GM23338 (cell line): ENCODE measurements around the gene ARRDC2. TPM values are rescaled to one million over a fixed set of nuclear protein-coding genes. Genes with fewer than 3 reads are reported as not detected.

Experiments
- ATAC-seq: fragments of 200-7000 bp; cut with Tn5 transposase; 3 replicates; pipeline ENCODE4 v1.9.1; 2020
- DNase-seq: peaks from one replicate; pipeline ENCODE4 v3.0.0-alpha.2; 2015; ENCODE audit warnings: low spot score
- H2AFZ ChIP-seq: fragments of 200-600 bp; sonication (generic); 2 replicates; pipeline ENCODE4 v1.8.0; 2016; ENCODE audit warnings: antibody characterized with exemption, mild to moderate bottlenecking, moderate library complexity
- H3F3A ChIP-seq: fragments of 200-600 bp; sonication (generic); replicated peaks from 2 replicates; pipeline ENCODE4 v1.8.0; 2017; ENCODE audit warnings: antibody characterized with exemption, mixed run types, low read depth
- H3K27ac ChIP-seq: fragments of 200-600 bp; sonication (generic); 2 replicates; pipeline ENCODE4 v1.6.1; 2016; ENCODE audit warnings: low read depth
- H3K27me3 ChIP-seq: fragments of 200-600 bp; sonication (generic); 2 replicates; pipeline ENCODE4 v1.8.0; 2016; ENCODE audit warnings: mild to moderate bottlenecking, mixed run types, moderate library complexity; ENCODE audit not compliant: insufficient read depth
- H3K36me3 ChIP-seq: fragments of 200-600 bp; sonication (generic); 2 replicates; pipeline ENCODE4 v1.8.0; 2016; ENCODE audit warnings: mild to moderate bottlenecking; ENCODE audit not compliant: insufficient read depth
- H3K4me1 ChIP-seq: fragments of 200-600 bp; sonication (generic); 2 replicates; pipeline ENCODE4 v1.8.0; 2016; ENCODE audit warnings: mild to moderate bottlenecking, moderate library complexity; ENCODE audit not compliant: insufficient read depth
- H3K4me2 ChIP-seq: fragments of 200-600 bp; sonication (generic); 2 replicates; pipeline ENCODE4 v1.7.1; 2017; ENCODE audit warnings: mixed run types
- H3K4me3 ChIP-seq: fragments of 200-600 bp; sonication (generic); 2 replicates; pipeline ENCODE4 v1.6.1; 2016; ENCODE audit warnings: mixed run types
- H3K79me2 ChIP-seq: fragments of 200-600 bp; sonication (generic); replicated peaks from 2 replicates; pipeline ENCODE4 v1.8.0; 2017; ENCODE audit warnings: mild to moderate bottlenecking; ENCODE audit not compliant: insufficient read depth
- H3K9me2 ChIP-seq: fragments of 200-600 bp; sonication (generic); 2 replicates; pipeline ENCODE4 v1.8.0; 2017; ENCODE audit not compliant: insufficient read depth
- H4K20me1 ChIP-seq: fragments of 200-600 bp; sonication (generic); replicated peaks from 2 replicates; pipeline ENCODE4 v1.8.0; 2017; ENCODE audit warnings: mild to moderate bottlenecking; ENCODE audit not compliant: insufficient read depth
- H3K27ac Mint-ChIP-seq: 2 replicates; pipeline ENCODE4 v1.8.0; 2020; ENCODE audit warnings: inconsistent platforms, mild to moderate bottlenecking, moderate library complexity, mixed read lengths
- H3K27me3 Mint-ChIP-seq: 3 replicates; pipeline ENCODE4 v1.8.0; 2022; ENCODE audit warnings: low read depth, mild to moderate bottlenecking, moderate library complexity, mixed read lengths, inconsistent platforms; ENCODE audit not compliant: insufficient read depth, poor library complexity
- H3K36me3 Mint-ChIP-seq: 3 replicates; pipeline ENCODE4 v1.8.0; 2021; ENCODE audit warnings: low read depth, mild to moderate bottlenecking, inconsistent platforms, moderate library complexity, mixed read lengths
- H3K4me1 Mint-ChIP-seq: 3 replicates; pipeline ENCODE4 v1.8.0; 2020; ENCODE audit warnings: mild to moderate bottlenecking, inconsistent platforms, mixed read lengths
- H3K4me3 Mint-ChIP-seq: 3 replicates; pipeline ENCODE4 v1.8.0; 2021; ENCODE audit warnings: moderate library complexity, mild to moderate bottlenecking, inconsistent platforms, mixed read lengths
- H3K9me3 Mint-ChIP-seq: 3 replicates; pipeline ENCODE4 v1.8.0; 2020; ENCODE audit warnings: moderate library complexity, mild to moderate bottlenecking, inconsistent platforms, mixed read lengths
- CREB1 ChIP-seq: fragments of 250-450 bp; sonication (Bioruptor Pico); IDR thresholded peaks from 2 replicates; pipeline ENCODE4 v1.5.0; 2020; ENCODE audit warnings: low read depth, mild to moderate bottlenecking, moderate library complexity
- polyA plus RNA-seq: library from polyadenylated mRNA; unstranded; fragments of >200 nt; fragmentation: Nextera tagmentation; extraction: Ambion mirVana; gene quantifications from 2 replicates; pipeline ENCODE4 v1.2.1, GENCODE V29; 2016
- small RNA-seq: library from RNA; depleted of rRNA; stranded (forward); fragments of <200 nt; gene quantifications from one replicate; pipeline ENCODE3, GENCODE V24; 2014; ENCODE audit warnings: low replicate concordance
- total RNA-seq: library from RNA; depleted of rRNA; stranded (reverse); fragments of >200 nt; shearing (Covaris generic); gene quantifications from 2 replicates; pipeline ENCODE4 v1.2.3, GENCODE V29; 2014; rRNA removed
- TF ChIP-seq, protein P1 (sequence below), 2 experiments: fragments of 200-600 bp in 1 of 2; sonication (generic) in 1 of 2; conservative IDR thresholded peaks; 2 replicates each; pipeline versions ENCODE4 v1.5.1 to v1.6.1; 2016 to 2017; ENCODE audit warnings: antibody characterized with exemption in 2 of 2, low read depth in 2 of 2, mild to moderate bottlenecking in 2 of 2, moderate library complexity in 1 of 2

The ARRDC2 gene
- total and polyA plus RNA-seq, 2 experiments from 2014 or later: 2.4 to 7.1 TPM

GRCh38 chr19:18063463-18063862, 55.5 kb downstream of the ARRDC2 start:
- no peaks in the 10 kb centered on the region for H3K36me3 ChIP-seq
- Mint-ChIP-seq H3K4me3 (no peak overlapping the region), H3K27me3 (peaks cover 14% of the 10 kb centered on the region), H3K4me1 (peaks cover 2% of the 10 kb centered on the region; the same call in 1 of the 3 replicates), H3K36me3 (no peaks in the 10 kb centered on the region), H3K9me3 (no peaks in the 10 kb centered on the region), H3K27ac (no peak overlapping the region)
- no peak overlapping the region for H3K4me3 ChIP-seq
- peak; percentile 17 for ATAC-seq
- no peaks in the 10 kb centered on the region for H3K4me1 ChIP-seq
- H3F3A ChIP-seq: no peaks in the 10 kb centered on the region
- H3K27ac ChIP-seq: no peak overlapping the region
- TF ChIP-seq, protein P1, sequence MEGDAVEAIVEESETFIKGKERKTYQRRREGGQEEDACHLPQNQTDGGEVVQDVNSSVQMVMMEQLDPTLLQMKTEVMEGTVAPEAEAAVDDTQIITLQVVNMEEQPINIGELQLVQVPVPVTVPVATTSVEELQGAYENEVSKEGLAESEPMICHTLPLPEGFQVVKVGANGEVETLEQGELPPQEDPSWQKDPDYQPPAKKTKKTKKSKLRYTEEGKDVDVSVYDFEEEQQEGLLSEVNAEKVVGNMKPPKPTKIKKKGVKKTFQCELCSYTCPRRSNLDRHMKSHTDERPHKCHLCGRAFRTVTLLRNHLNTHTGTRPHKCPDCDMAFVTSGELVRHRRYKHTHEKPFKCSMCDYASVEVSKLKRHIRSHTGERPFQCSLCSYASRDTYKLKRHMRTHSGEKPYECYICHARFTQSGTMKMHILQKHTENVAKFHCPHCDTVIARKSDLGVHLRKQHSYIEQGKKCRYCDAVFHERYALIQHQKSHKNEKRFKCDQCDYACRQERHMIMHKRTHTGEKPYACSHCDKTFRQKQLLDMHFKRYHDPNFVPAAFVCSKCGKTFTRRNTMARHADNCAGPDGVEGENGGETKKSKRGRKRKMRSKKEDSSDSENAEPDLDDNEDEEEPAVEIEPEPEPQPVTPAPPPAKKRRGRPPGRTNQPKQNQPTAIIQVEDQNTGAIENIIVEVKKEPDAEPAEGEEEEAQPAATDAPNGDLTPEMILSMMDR (conservative IDR thresholded peaks at IDR 0.05; ENCODE audit: low read depth in 2 of 2): peak; percentile 54 to 70
- TF ChIP-seq CREB1: no peak
- H3K9me2 ChIP-seq: no peaks in the 10 kb centered on the region
- DNase-seq: peak; percentile 52
- H3K4me2 ChIP-seq: no peak overlapping the region
- no peaks in the 10 kb centered on the region for H3K79me2 ChIP-seq
- no peaks in the 10 kb centered on the region for H3K27me3 ChIP-seq
- no peak overlapping the region for H2AFZ ChIP-seq
- no peaks in the 10 kb centered on the region for H4K20me1 ChIP-seq

Small RNAs within 50 kb of the gene (small RNA-seq; reads per million reads assigned to genes)
- gene RNA5SP468: not detected

Other genes starting within 250 kb of the ARRDC2 start
- 1.0 and 1.9 TPM in 2 replicates for gene B3GNT3, start 213.0 kb upstream of the ARRDC2 start, total RNA-seq
- 0.90 and 0.99 TPM in 2 replicates for gene B3GNT3, start 213.0 kb upstream of the ARRDC2 start, polyA plus RNA-seq
- gene INSL3, start 186.7 kb upstream of the ARRDC2 start, total RNA-seq: not detected in 2 replicates
- 0.76 and 1.5 TPM in 2 replicates for gene INSL3, start 186.7 kb upstream of the ARRDC2 start, polyA plus RNA-seq
- 4.2 and 5.4 TPM in 2 replicates for gene JAK3, start 160.2 kb upstream of the ARRDC2 start, total RNA-seq
- 2.8 and 2.9 TPM in 2 replicates for gene JAK3, start 160.2 kb upstream of the ARRDC2 start, polyA plus RNA-seq
- gene RPL18A, start 148.3 kb upstream of the ARRDC2 start, total RNA-seq: 1,233 and 1,314 TPM in 2 replicates
- 2,829 and 2,918 TPM in 2 replicates for gene RPL18A, start 148.3 kb upstream of the ARRDC2 start, polyA plus RNA-seq
- 2.1 and 2.6 TPM in 2 replicates for gene SLC5A5, start 136.2 kb upstream of the ARRDC2 start, total RNA-seq
- 1.0 and 1.7 TPM in 2 replicates for gene SLC5A5, start 136.2 kb upstream of the ARRDC2 start, polyA plus RNA-seq
- 55.0 and 56.0 TPM in 2 replicates for gene CCDC124, start 75.2 kb upstream of the ARRDC2 start, total RNA-seq
- 182 and 194 TPM in 2 replicates for gene CCDC124, start 75.2 kb upstream of the ARRDC2 start, polyA plus RNA-seq
- gene KCNN1, start 41.1 kb upstream of the ARRDC2 start, total RNA-seq: 12.4 and 29.8 TPM in 2 replicates
- gene KCNN1, start 41.1 kb upstream of the ARRDC2 start, polyA plus RNA-seq: 2.2 and 3.3 TPM in 2 replicates
- gene IL12RB1, start 78.8 kb downstream of the ARRDC2 start, total RNA-seq: not detected in 2 replicates
- gene IL12RB1, start 78.8 kb downstream of the ARRDC2 start, polyA plus RNA-seq: not detected in 2 replicates
- 8.8 and 9.9 TPM in 2 replicates for gene MAST3, start 89.6 kb downstream of the ARRDC2 start, total RNA-seq
- gene MAST3, start 89.6 kb downstream of the ARRDC2 start, polyA plus RNA-seq: 5.6 and 6.3 TPM in 2 replicates
- 37.1 and 66.6 TPM in 2 replicates for gene PIK3R2, start 145.0 kb downstream of the ARRDC2 start, total RNA-seq
- gene PIK3R2, start 145.0 kb downstream of the ARRDC2 start, polyA plus RNA-seq: 8.5 and 9.8 TPM in 2 replicates
- gene IFI30, start 165.6 kb downstream of the ARRDC2 start, total RNA-seq: 17.1 and 27.4 TPM in 2 replicates
- gene IFI30, start 165.6 kb downstream of the ARRDC2 start, polyA plus RNA-seq: 31.9 and 34.4 TPM in 2 replicates
- 41.9 and 81.3 TPM in 2 replicates for gene MPV17L2, start 185.0 kb downstream of the ARRDC2 start, total RNA-seq
- gene MPV17L2, start 185.0 kb downstream of the ARRDC2 start, polyA plus RNA-seq: 38.7 and 40.2 TPM in 2 replicates
- gene RAB3A, start 195.9 kb downstream of the ARRDC2 start, total RNA-seq: 9.7 and 11.6 TPM in 2 replicates
- gene RAB3A, start 195.9 kb downstream of the ARRDC2 start, polyA plus RNA-seq: 20.3 and 24.1 TPM in 2 replicates
- gene PDE4C, start 218.3 kb downstream of the ARRDC2 start, total RNA-seq: 3.6 and 7.1 TPM in 2 replicates
- gene PDE4C, start 218.3 kb downstream of the ARRDC2 start, polyA plus RNA-seq: 1.6 and 2.5 TPM in 2 replicates